ENCODE measurements around the gene TAL2. TPM values are rescaled to one million over a fixed set of nuclear protein-coding genes. Genes with fewer than 3 reads are reported as not detected.

Gene TAL2
- total and polyA plus RNA-seq, 9 of the 15 experiments (the other 6 are each of a cell fraction or from before 2014, with no cell fraction given) = 0.21 to 3.7 (median 1.1) TPM; not detected in 1

DNA sequence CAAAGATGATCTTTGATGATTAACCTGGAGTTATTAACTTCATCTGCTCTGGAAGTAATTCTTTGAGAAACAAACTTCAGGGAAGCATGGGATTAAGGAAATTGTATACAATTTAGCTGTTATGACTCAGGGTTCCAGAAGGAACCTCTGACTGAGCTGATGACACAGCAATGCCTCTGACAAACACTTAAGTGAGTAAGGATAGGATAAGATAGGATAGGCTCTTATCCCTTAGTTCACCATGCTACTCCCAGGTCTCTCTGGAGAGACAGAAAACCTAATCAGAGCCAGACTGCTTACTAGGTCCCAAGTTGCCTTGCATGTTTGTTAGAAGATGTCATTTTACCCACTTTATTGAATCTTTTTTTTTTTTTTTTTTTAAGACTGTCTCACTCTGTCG is 19.5 kb downstream of the TAL2 start (continued):
- TF ChIP-seq RREB1 (CRISPR knock-in tag; IDR thresholded peaks at IDR 0.05) = no peak
- TF ChIP-seq MNT (conservative IDR thresholded peaks at IDR 0.05) = peak in 1 of 2 experiments; percentile 32; a peak in 1 of 4 replicates
- TF ChIP-seq ZNF165 (CRISPR knock-in tag; IDR thresholded peaks at IDR 0.05; ENCODE audit: borderline replicate concordance) = no peak
- TF ChIP-seq XRCC4 (IDR thresholded peaks at IDR 0.05; ENCODE audit: extremely low read depth, insufficient read depth, insufficient read length) = no peak
- no peak for TF ChIP-seq ZNF780A (CRISPR knock-in tag; IDR thresholded peaks at IDR 0.05)
- TF ChIP-seq, protein P1, sequence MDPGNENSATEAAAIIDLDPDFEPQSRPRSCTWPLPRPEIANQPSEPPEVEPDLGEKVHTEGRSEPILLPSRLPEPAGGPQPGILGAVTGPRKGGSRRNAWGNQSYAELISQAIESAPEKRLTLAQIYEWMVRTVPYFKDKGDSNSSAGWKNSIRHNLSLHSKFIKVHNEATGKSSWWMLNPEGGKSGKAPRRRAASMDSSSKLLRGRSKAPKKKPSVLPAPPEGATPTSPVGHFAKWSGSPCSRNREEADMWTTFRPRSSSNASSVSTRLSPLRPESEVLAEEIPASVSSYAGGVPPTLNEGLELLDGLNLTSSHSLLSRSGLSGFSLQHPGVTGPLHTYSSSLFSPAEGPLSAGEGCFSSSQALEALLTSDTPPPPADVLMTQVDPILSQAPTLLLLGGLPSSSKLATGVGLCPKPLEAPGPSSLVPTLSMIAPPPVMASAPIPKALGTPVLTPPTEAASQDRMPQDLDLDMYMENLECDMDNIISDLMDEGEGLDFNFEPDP (CRISPR knock-in tag; IDR thresholded peaks at IDR 0.05) = no peak
- no peak for TF ChIP-seq SMARCB1 (IDR thresholded peaks at IDR 0.05; ENCODE audit: insufficient read length, low read depth)
- TF ChIP-seq NFYB (IDR thresholded peaks at IDR 0.05; ENCODE audit: extremely low read depth, insufficient read length) = no peak
- TF ChIP-seq KDM5B (IDR thresholded peaks at IDR 0.05; ENCODE audit: insufficient replicate concordance, low read depth, low read length) = no peak
- TF ChIP-seq, protein P2, sequence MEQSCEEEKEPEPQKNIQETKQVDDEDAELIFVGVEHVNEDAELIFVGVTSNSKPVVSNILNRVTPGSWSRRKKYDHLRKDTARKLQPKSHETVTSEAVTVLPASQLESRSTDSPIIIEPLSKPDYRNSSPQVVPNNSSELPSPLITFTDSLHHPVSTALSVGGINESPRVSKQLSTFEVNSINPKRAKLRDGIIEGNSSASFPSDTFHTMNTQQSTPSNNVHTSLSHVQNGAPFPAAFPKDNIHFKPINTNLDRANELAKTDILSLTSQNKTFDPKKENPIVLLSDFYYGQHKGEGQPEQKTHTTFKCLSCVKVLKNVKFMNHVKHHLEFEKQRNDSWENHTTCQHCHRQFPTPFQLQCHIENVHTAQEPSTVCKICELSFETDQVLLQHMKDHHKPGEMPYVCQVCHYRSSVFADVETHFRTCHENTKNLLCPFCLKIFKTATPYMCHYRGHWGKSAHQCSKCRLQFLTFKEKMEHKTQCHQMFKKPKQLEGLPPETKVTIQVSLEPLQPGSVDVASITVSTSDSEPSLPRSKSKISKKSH (CRISPR knock-in tag; IDR thresholded peaks at IDR 0.05) = no peak
- TF ChIP-seq ZFP30 (CRISPR knock-in tag; IDR thresholded peaks at IDR 0.05; ENCODE audit: borderline replicate concordance) = no peak
- no peak for TF ChIP-seq IRF2 (CRISPR knock-in tag; IDR thresholded peaks at IDR 0.05)
- TF ChIP-seq SMARCC2 (IDR thresholded peaks at IDR 0.05; ENCODE audit: low read depth) = peak; percentile 88
- TF ChIP-seq NR2C2 (CRISPR knock-in tag; IDR thresholded peaks at IDR 0.05) = no peak
- no peak for TF ChIP-seq NR2C2 (tag; IDR thresholded peaks at IDR 0.05)

Data from K562 (cell line).